Fibroblast of mammary gland (primary cell): ENCODE data around the gene ZFYVE16.
A peak's percentile ranks its signal among the peaks of the same experiment; 100 is the strongest.
"Not testable (repeated sequence)": the region's sequence is repeated elsewhere in the genome, so short reads cannot be mapped to it uniquely, and the experiment has no call there.

ENCODE experiments used
- DNase-seq: peaks from one replicate; pipeline ENCODE4 v3.0.0-alpha.2; 2010; ENCODE audit warnings: low read depth
- H3K4me3 ChIP-seq: 2 replicates; pipeline ENCODE4 v1.5.1; 2011; ENCODE audit warnings: low read depth, mild to moderate bottlenecking, low read length, moderate library complexity; ENCODE audit not compliant: control insufficient read depth
- TF ChIP-seq, protein P1 (sequence below): conservative IDR thresholded peaks from 2 replicates; pipeline ENCODE4 v1.5.1; 2011; ENCODE audit warnings: low read depth, low read length, inconsistent platforms; ENCODE audit not compliant: control insufficient read depth, insufficient read depth

The ZFYVE16 gene

DNA sequence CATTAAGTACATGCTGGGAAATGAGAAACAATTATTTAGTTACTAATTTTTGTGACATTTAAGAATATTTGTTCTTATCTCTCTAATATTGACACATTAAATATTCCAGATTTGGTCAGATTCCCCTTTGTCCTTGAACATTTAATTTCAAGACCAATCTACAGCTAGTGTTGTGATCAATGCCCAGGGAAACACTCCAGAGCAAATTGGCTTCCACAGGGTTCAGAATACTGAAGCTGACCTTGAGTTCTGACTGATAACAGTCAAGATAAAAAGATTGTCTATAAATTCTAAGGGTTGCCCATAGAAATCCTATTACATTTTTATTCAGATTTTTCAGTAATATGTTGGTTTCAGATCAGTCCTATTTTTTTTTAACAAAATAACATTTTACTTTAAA lies 31.3 kb downstream of the ZFYVE16 start:
- H3K4me3 ChIP-seq: no peak overlapping the region
- TF ChIP-seq, protein P1, sequence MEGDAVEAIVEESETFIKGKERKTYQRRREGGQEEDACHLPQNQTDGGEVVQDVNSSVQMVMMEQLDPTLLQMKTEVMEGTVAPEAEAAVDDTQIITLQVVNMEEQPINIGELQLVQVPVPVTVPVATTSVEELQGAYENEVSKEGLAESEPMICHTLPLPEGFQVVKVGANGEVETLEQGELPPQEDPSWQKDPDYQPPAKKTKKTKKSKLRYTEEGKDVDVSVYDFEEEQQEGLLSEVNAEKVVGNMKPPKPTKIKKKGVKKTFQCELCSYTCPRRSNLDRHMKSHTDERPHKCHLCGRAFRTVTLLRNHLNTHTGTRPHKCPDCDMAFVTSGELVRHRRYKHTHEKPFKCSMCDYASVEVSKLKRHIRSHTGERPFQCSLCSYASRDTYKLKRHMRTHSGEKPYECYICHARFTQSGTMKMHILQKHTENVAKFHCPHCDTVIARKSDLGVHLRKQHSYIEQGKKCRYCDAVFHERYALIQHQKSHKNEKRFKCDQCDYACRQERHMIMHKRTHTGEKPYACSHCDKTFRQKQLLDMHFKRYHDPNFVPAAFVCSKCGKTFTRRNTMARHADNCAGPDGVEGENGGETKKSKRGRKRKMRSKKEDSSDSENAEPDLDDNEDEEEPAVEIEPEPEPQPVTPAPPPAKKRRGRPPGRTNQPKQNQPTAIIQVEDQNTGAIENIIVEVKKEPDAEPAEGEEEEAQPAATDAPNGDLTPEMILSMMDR: no peak
- DNase-seq: no peak

DNA sequence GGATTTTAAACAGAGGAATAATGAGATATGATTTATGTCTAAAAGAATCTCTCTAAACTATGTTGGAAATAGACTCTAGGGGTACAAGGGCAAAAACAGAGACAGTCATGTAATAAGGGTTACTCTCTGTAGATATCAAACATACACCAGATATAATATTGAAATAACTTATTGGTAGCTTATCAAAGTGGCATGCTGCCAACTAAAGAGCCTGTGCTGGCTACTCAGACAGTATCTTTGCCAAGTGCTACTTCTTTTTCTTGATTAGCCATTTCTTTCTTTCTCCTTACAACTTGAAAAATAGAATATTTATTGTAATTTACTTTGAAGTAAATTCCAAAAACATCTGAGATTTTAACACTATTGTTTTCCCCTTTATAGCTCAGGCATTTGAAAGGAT lies 34.9 kb downstream of the ZFYVE16 start:
- no peak for DNase-seq
- TF ChIP-seq, protein P1: no peak

DNA sequence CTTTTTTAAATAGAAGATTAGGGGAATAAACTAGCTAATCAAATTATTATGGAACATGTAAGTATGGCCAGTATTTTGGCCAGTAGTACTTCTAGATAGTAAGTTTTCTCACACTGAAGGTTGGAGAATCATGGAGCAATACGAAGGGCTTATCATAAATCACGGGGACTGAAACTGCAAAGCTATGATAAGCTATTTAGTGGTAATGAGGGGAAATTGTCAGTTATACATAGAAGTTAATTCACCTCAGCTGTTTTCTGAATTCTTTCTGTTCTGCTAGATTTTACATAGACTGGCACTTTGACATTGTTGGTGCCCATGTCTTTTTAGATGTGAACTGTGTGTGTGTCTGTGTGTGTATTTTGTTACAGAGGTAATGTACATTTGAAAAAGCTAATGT lies 45.5 kb downstream of the ZFYVE16 start:
- DNase-seq: no peak
- no peak overlapping the region for H3K4me3 ChIP-seq
- TF ChIP-seq, protein P1: no peak

More for the DNA sequence above, 34.9 kb downstream of the ZFYVE16 start:
- no peak overlapping the region for H3K4me3 ChIP-seq

DNA sequence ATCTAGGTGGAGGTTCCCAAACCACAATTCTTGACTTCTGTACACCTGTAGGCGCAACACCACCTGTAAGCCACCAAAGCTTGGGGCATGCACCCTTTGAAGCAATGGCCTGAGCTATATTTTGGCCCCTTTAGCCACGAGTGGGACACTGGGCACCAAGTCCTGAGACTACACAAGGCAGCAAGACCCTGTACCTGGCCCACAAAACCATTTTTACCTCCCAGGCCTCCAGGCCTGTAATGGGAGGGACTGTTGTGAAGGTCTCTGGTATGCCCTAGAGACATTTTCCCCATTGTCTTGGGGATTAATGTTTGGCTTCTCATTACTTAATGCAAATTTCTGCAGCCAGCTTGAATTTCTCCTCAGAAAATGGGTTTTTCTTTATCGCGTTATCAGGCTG lies 55.4 kb downstream of the ZFYVE16 start:
- TF ChIP-seq, protein P1: no peak
- DNase-seq: no peak
- no peak overlapping the region for H3K4me3 ChIP-seq

DNA sequence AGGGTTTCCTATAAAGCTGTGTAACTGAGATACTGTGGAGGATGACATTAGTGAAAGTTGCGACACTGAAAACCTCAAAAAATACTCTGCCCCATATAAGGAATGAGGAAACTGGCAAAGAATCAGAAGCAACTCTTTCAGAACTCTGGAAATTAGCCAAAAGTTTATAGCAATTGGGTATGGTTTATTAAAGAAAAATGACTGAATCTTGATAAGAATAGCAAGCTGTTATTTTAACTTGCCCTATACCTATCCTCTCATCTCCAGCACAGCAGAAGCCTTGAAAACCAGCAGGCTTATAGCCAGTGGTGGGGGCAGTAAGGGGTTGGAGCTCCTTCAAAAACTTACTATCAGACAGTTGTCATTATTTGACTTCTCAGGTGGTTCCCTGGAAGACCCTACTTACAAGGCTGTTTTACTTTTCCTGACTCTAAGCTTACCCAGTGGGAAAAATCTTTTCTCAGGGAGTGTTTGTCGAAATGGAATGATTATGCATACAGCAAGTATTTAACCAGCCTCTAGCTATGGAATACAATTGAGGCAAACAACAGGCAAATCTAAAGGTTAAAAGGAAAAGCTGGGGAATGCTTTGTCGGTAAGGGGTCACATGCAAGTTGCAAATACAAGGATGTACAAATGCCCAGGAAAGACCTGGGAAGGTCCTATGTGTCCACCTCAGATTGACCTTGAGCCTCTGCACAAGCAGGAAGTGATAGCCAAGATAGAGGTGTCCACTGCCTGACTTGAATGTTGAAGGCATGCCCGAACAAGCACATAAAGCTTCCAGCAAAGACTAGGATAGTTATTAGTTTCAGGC lies 59.0 kb downstream of the ZFYVE16 start:
- DNase-seq: peak; percentile 67

DNA sequence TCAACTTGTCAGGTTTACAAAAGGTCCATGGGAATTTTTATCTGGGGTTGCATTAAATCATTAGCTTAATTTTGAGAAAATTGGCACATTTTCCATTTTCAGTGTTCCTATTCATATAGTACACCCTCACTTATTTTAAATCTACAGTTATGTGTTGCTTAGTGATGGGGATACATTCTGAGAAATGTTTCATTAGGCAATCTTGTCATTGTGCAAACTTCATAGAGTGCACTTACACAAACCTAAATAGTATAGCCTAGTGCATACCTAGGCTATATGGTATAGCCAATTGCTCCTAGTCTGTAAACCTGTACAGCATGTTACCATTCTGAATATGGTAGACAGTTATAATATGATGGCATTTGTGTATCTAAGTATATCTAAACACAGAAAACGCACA lies 60.3 kb downstream of the ZFYVE16 start:
- H3K4me3 ChIP-seq: no peak overlapping the region
- DNase-seq: no peak
- TF ChIP-seq, protein P1: no peak

More for the DNA sequence above, 59.0 kb downstream of the ZFYVE16 start:
- H3K4me3 ChIP-seq: no peak overlapping the region
- TF ChIP-seq, protein P1: no peak

DNA sequence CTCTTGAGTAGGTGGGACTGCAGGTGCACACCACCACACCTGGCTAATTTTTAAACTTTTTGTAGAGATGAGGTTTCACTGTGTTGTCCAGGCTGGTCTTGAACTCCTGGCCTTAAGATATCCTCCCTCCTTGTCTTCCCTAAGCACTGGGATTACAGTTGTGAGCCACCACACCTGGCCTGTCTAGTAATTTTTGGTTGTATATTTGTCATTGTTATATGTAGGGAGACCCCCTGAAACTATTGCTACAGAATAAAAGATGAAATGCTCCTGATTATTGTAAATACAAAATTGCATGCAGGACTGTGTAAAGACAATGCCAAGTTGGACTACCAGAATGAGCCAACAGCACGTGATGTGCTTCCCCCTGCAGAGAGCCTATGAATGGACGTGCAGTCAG lies 62.8 kb downstream of the ZFYVE16 start:
- DNase-seq, H3K4me3 ChIP-seq: not testable (repeated sequence)
